WTC11 (cell line): ENCODE data around the gene NCOA1.

Experiments
- CTCF ChIP-seq: fragments of 200-600 bp; IDR thresholded peaks from 2 replicates; pipeline ENCODE4 v1.8.0; 2022; ENCODE audit warnings: antibody characterized with exemption
- IRF1 ChIP-seq: sonication (generic); formaldehyde crosslinking; IDR thresholded peaks from 2 replicates; pipeline ENCODE4 v1.8.0; 2023; ENCODE audit warnings: missing genetic modification reagents
- PREB ChIP-seq: sonication (generic); formaldehyde crosslinking; IDR thresholded peaks from 2 replicates; pipeline ENCODE4 v1.8.1; 2022; ENCODE audit warnings: mild to moderate bottlenecking, missing genetic modification reagents, moderate library complexity, borderline replicate concordance
- USF2 ChIP-seq: sonication (generic); formaldehyde crosslinking; IDR thresholded peaks from 2 replicates; pipeline ENCODE4 v1.8.1; 2023; ENCODE audit warnings: mild to moderate bottlenecking, missing genetic modification reagents, moderate library complexity

GRCh38 chr2:24712296-24712695 is 221.2 kb downstream of the NCOA1 start:
- TF ChIP-seq CTCF: no peak
- no peak for TF ChIP-seq IRF1 (CRISPR knock-in tag)
- no peak for TF ChIP-seq PREB (CRISPR knock-in tag)
- TF ChIP-seq USF2 (CRISPR knock-in tag): no peak
